ENCODE measurements around the gene HCN1. TPM values are rescaled to one million over a fixed set of nuclear protein-coding genes. Genes with fewer than 3 reads are reported as not detected.
"Not testable (repeated sequence)": the region's sequence is repeated elsewhere in the genome, so short reads cannot be mapped to it uniquely, and the experiment has no call there.

Gene HCN1
- total RNA-seq, 1 donor: under 0.01 TPM

- TF ChIP-seq, protein P1, sequence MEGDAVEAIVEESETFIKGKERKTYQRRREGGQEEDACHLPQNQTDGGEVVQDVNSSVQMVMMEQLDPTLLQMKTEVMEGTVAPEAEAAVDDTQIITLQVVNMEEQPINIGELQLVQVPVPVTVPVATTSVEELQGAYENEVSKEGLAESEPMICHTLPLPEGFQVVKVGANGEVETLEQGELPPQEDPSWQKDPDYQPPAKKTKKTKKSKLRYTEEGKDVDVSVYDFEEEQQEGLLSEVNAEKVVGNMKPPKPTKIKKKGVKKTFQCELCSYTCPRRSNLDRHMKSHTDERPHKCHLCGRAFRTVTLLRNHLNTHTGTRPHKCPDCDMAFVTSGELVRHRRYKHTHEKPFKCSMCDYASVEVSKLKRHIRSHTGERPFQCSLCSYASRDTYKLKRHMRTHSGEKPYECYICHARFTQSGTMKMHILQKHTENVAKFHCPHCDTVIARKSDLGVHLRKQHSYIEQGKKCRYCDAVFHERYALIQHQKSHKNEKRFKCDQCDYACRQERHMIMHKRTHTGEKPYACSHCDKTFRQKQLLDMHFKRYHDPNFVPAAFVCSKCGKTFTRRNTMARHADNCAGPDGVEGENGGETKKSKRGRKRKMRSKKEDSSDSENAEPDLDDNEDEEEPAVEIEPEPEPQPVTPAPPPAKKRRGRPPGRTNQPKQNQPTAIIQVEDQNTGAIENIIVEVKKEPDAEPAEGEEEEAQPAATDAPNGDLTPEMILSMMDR (IDR thresholded peaks at IDR 0.05; ENCODE audit: insufficient read depth, low read depth, low read length): no peak
- no peak overlapping the region for H3K4me3 ChIP-seq (ENCODE audit: low read depth, low read length)
- DNase-seq (ENCODE audit: low read depth): no peak
Measured at GRCh38 chr5:45355189-45355992, 340.8 kb downstream of the HCN1 start.

- TF ChIP-seq, protein P1 (IDR thresholded peaks at IDR 0.05; ENCODE audit: insufficient read depth, low read depth, low read length): no peak
- no peak for DNase-seq (ENCODE audit: low read depth)
- no peak overlapping the region for H3K4me3 ChIP-seq (ENCODE audit: low read depth, low read length)
Measured at GRCh38 chr5:45336464-45336863, 359.7 kb downstream of the HCN1 start.

DNA sequence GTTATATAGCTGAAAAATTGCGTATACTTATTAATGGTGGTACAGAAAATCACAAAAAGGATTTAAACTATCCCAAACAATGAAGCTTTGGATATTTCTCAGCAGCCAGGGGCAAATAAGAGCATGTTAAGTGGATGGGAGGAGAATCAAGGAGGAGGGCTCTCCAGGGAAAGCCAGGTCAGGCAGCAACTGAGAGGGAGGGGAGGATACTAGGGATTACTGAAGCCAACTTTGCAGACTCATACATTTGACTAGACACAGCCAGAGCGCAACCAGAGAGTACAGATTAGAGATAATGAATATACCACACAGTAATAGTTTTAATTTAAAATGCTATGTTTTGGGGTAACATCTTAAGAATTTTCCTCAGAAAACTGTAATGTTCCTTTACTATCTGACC lies 360.2 kb downstream of the HCN1 start:
- TF ChIP-seq, protein P1 (IDR thresholded peaks at IDR 0.05; ENCODE audit: insufficient read depth, low read depth, low read length): no peak
- no peak for DNase-seq (ENCODE audit: low read depth)
- H3K4me3 ChIP-seq (ENCODE audit: low read depth, low read length): no peak overlapping the region

GRCh38 chr5:45335346-45335745 lies 360.8 kb downstream of the HCN1 start:
- TF ChIP-seq, protein P1 (IDR thresholded peaks at IDR 0.05; ENCODE audit: insufficient read depth, low read depth, low read length): no peak
- H3K4me3 ChIP-seq (ENCODE audit: low read depth, low read length): no peak overlapping the region
- DNase-seq (ENCODE audit: low read depth): no peak

GRCh38 chr5:45334939-45335338 lies 361.2 kb downstream of the HCN1 start:
- TF ChIP-seq, protein P1 (IDR thresholded peaks at IDR 0.05; ENCODE audit: insufficient read depth, low read depth, low read length): no peak
- no peak for DNase-seq (ENCODE audit: low read depth)
- no peak overlapping the region for H3K4me3 ChIP-seq (ENCODE audit: low read depth, low read length)

DNA sequence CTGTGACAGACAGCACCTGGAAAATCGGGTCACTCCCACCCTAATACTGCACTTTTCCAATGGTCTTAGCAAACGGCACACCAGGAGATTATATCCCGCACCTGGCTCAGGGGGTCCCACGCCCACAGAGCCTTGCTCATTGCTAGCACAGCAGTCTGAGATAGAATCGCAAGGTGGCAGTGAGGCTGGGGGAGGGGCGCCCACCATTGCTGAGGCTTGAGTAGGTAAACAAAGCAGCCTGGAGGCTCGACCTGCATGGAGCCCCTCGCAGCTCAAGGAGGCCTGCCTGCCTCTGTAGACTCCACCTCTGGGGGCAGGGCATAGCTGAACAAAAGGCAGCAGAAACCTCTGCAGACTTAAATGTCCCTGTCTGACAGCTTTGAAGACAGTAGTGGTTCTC lies 383.6 kb downstream of the HCN1 start:
- not testable (repeated sequence) for DNase-seq (ENCODE audit: low read depth); H3K4me3 ChIP-seq (ENCODE audit: low read depth, low read length)

GRCh38 chr5:45295231-45295630 lies 400.9 kb downstream of the HCN1 start:
- H3K4me3 ChIP-seq (ENCODE audit: low read depth, low read length): no peak overlapping the region
- no peak for DNase-seq (ENCODE audit: low read depth)
- TF ChIP-seq, protein P1 (IDR thresholded peaks at IDR 0.05; ENCODE audit: insufficient read depth, low read depth, low read length): no peak

Measured in fibroblast of villous mesenchyme (primary cell).